Thoracic aorta (tissue), 2 donors: Measurements from ENCODE around the gene KSR1. TPM values are rescaled to one million over a fixed set of nuclear protein-coding genes. Genes with fewer than 3 reads are reported as not detected.

ENCODE experiments used
- ATAC-seq: fragments of 150-250 bp; one replicate; pipeline ENCODE4 v1.8.0; 2017; ENCODE audit warnings: low read depth; ENCODE audit not compliant: insufficient number of reproducible peaks, low FRiP score
- DNase-seq: peaks from one replicate; pipeline ENCODE4 v3.0.0-alpha.2; 2020; ENCODE audit warnings: low spot score
- H3K27ac ChIP-seq, 2 donors: fragments of 200-600 bp; sonication (generic); 1 replicate in 1 of 2; 2 replicates in 1 of 2; pipeline ENCODE4 v1.5.1; 2016; ENCODE audit warnings: mild to moderate bottlenecking in 2 of 2, moderate library complexity in 2 of 2
- H3K27me3 ChIP-seq: fragments of 200-600 bp; sonication (generic); replicated peaks from 2 replicates; pipeline ENCODE4 v1.6.0; 2016; ENCODE audit warnings: mild to moderate bottlenecking; ENCODE audit not compliant: insufficient read depth
- H3K36me3 ChIP-seq: fragments of 200-600 bp; sonication (generic); one replicate; pipeline ENCODE4 v1.5.1; 2016
- H3K4me1 ChIP-seq, 2 donors: fragments of 200-600 bp; sonication (generic); 1 replicate in 1 of 2; 2 replicates in 1 of 2; pipeline versions ENCODE4 v1.5.1 to v1.6.0; 2016; ENCODE audit warnings: low read depth in 2 of 2, mild to moderate bottlenecking in 1 of 2; ENCODE audit not compliant: control insufficient read depth in 1 of 2
- H3K4me3 ChIP-seq: fragments of 200-600 bp; sonication (generic); 2 replicates; pipeline ENCODE4 v1.5.1; 2016; ENCODE audit warnings: mild to moderate bottlenecking
- H3K9me3 ChIP-seq: fragments of 200-600 bp; sonication (generic); 2 replicates; pipeline ENCODE4 v1.5.1; 2016
- CTCF ChIP-seq: fragments of 200-600 bp; sonication (generic); IDR thresholded peaks from one replicate; pipeline ENCODE4 v1.5.1; 2019; ENCODE audit warnings: antibody characterized with exemption
- total RNA-seq, 2 donors: library from RNA; depleted of rRNA; stranded (reverse); fragments of >200 nt; gene quantifications; one replicate each; pipeline versions ENCODE4 v1.1.0 to v1.2.3, GENCODE V29; 2016

Gene KSR1
- total RNA-seq, 2 donors from 2014 or later: 17.6 to 46.0 TPM

- no peaks in the 10 kb centered on the region for H3K36me3 ChIP-seq
- no peak overlapping the region for H3K4me3 ChIP-seq
- DNase-seq (no peak), ATAC-seq (no peak)
- H3K9me3 ChIP-seq: no peaks in the 10 kb centered on the region
- TF ChIP-seq CTCF: no peak
- no peaks in the 10 kb centered on the region for H3K27me3 ChIP-seq
- H3K27ac ChIP-seq: no peak overlapping the region
- H3K4me1 ChIP-seq: peaks cover 0 to 14% of the 10 kb centered on the region in 2 donors
These were observed 10.1 kb downstream of the KSR1 start for GRCh38 chr17:27466376-27466742.

- DNase-seq: no peak
- Histone ChIP-seq H3K36me3 (no peaks in the 10 kb centered on the region), H3K27me3 (no peaks in the 10 kb centered on the region), H3K9me3 (no peaks in the 10 kb centered on the region), H3K27ac (no peak overlapping the region), H3K4me1 (peaks cover 0 to 16% of the 10 kb centered on the region in 2 donors), H3K4me3 (no peak overlapping the region)
- ATAC-seq: no peak
- TF ChIP-seq CTCF: no peak
These were observed 10.6 kb downstream of the KSR1 start for GRCh38 chr17:27466743-27467375.

GRCh38 chr17:27469256-27469655, 13.0 kb downstream of the KSR1 start:
- Histone ChIP-seq H3K36me3 (no peaks in the 10 kb centered on the region), H3K27me3 (no peaks in the 10 kb centered on the region), H3K27ac (no peak overlapping the region), H3K9me3 (no peaks in the 10 kb centered on the region), H3K4me1 (peaks cover 2 to 24% of the 10 kb centered on the region in 2 donors), H3K4me3 (no peak overlapping the region)
- TF ChIP-seq CTCF: no peak
- ATAC-seq (no peak), DNase-seq (no peak)

GRCh38 chr17:27471321-27472269, 15.3 kb downstream of the KSR1 start:
- TF ChIP-seq CTCF: no peak
- no peak overlapping the region for H3K4me3 ChIP-seq
- no peak for ATAC-seq
- H3K27me3 ChIP-seq: no peaks in the 10 kb centered on the region
- no peak overlapping the region for H3K27ac ChIP-seq
- no peaks in the 10 kb centered on the region for H3K36me3 ChIP-seq
- no peaks in the 10 kb centered on the region for H3K9me3 ChIP-seq
- no peak for DNase-seq
- H3K4me1 ChIP-seq: peaks cover 3 to 24% of the 10 kb centered on the region in 2 donors

- H3K27ac ChIP-seq: no peak overlapping the region
These were observed 17.0 kb downstream of the KSR1 start for GRCh38 chr17:27473190-27473747.

More at GRCh38 chr17:27473190-27473747, 17.0 kb downstream of the KSR1 start:
- no peaks in the 10 kb centered on the region for H3K9me3 ChIP-seq
- H3K36me3 ChIP-seq: no peaks in the 10 kb centered on the region
- TF ChIP-seq CTCF: no peak
- no peak for DNase-seq
- H3K4me3 ChIP-seq: no peak overlapping the region
- H3K4me1 ChIP-seq: peaks cover 3 to 24% of the 10 kb centered on the region in 2 donors
- H3K27me3 ChIP-seq: no peaks in the 10 kb centered on the region
- no peak for ATAC-seq
